ENCODE data around the gene DNAJA4.

The DNAJA4 gene

GRCh38 chr15:78321786-78322185, 57.4 kb downstream of the DNAJA4 start:
- no peak for DNase-seq (ENCODE audit: extremely low read depth, low read depth)
- TF ChIP-seq CTCF (IDR thresholded peaks at IDR 0.05; ENCODE audit: low read depth, low read length), result no peak

DNA sequence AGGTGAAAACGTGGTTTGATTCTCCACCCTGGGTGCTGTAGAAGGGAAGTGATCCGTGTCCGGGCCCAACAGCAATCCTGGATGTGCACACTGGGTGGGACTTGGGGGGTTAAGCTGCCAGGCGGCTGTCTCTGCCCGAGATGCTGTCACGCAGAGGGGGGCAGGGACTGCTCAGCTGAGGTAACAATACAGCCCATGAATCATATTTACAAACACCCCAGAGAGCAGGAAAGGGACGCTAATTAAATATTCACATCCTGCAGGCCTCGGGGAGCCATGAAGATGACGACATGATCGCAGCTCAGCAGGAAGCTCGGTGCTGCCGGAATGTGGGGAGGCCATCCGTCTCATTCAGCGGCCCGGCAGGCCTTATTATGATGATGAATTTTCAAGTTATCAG, 57.9 kb downstream of the DNAJA4 start:
- DNase-seq (ENCODE audit: extremely low read depth, low read depth), result no peak

DNA sequence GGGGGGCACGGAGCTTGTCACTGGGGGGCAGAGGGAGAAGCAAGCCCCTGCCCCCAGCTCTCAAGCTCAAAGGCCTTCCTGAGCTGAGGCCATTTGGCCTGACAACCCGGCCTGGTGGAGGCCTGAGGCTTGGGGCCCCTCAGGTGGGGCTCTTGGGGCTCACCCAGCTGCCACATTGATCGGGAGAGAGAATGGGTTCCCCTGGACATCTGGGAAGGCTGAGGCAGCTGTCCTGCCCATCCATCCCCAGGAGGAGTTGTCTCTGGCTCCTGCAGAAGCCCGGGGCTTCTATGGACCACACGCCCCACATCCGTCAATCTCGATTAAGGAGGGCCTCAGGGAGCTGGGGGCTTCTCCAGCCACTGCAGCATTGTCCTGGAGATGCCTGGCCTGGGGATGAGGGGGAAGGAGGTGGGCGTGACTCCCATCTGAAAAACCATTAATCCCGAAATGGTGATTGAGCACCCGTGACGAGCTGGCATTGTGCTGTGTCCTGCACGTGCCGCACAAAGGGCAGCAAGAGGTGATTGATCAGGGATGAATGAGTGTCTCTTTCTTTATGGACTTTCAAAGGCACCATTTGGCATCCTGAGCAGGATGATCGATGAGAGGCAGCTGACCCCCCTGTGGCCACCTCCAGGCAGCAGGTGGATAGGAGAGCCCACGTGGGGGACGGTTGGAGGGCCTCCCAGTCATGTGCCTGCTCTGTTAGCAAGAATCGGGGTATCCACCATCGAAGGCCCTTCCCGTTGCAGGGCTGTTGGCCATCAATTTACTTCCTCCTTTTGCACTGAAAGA, 58.6 kb downstream of the DNAJA4 start:
- TF ChIP-seq CTCF (IDR thresholded peaks at IDR 0.05; ENCODE audit: low read depth, low read length), result no peak
- DNase-seq (ENCODE audit: extremely low read depth, low read depth), result no peak

More for the DNA sequence above, 57.9 kb downstream of the DNAJA4 start:
- no peak for TF ChIP-seq CTCF (IDR thresholded peaks at IDR 0.05; ENCODE audit: low read depth, low read length)

- no peak for TF ChIP-seq CTCF (IDR thresholded peaks at IDR 0.05; ENCODE audit: low read depth, low read length)
- no peak for DNase-seq (ENCODE audit: extremely low read depth, low read depth)
Measured at GRCh38 chr15:78323693-78324092, 59.3 kb downstream of the DNAJA4 start.

DNA sequence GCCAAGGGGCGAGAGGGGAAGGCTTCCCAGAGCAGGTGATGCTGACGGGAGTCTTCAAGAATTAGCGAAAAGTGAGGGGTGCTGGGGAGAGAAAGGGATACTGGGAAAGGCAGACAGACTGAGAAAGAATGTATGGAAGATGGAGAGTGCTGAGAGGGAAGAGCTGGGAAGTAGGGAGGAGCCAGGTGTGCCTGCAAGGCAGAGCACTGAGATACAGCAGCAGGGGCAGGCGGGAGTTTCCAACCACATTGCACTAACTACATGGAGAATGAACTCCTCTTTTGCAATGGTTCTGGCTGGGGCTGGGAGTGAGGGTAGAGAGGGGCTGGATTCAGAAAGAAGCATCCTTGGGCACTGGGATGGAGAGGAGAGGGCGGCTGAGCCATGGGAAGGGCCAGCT, 59.8 kb downstream of the DNAJA4 start:
- TF ChIP-seq CTCF (IDR thresholded peaks at IDR 0.05; ENCODE audit: low read depth, low read length), result no peak
- DNase-seq (ENCODE audit: extremely low read depth, low read depth), result no peak

DNA sequence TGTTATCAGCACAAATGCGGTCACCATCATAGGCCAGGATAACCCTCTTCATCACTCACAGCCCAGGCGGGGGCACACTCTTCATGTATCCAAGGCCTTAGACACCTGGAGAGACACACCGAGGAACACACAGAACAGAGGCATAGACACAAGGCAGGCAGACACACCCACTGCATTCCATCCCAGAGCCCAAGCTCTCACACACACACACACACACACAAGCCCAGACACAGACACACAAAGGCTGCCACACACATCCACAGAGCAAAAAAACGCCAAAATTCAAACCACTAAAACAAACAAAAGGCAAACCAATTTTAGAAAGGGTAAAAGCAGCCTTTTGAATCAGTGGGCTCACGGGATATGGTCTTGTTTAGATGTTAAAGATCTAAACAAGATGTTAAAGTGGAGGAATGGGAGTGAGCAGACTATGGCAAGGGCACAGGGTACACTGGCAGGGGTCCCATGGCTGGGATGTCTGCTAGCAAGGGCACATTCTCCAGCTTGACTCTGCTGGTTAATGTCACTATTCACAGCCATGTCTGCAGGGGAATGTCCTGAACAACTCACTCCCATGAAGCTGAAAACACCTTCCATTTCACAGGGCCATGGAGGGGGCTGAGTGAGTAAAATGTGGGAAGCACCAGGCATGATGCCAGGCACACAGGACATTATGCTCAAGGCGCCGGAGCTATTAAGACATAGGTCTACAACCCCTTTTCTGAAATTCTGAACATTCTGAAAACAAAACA, 60.9 kb downstream of the DNAJA4 start:
- DNase-seq (ENCODE audit: extremely low read depth, low read depth), result no peak
- TF ChIP-seq CTCF (IDR thresholded peaks at IDR 0.05; ENCODE audit: low read depth, low read length), result no peak

DNA sequence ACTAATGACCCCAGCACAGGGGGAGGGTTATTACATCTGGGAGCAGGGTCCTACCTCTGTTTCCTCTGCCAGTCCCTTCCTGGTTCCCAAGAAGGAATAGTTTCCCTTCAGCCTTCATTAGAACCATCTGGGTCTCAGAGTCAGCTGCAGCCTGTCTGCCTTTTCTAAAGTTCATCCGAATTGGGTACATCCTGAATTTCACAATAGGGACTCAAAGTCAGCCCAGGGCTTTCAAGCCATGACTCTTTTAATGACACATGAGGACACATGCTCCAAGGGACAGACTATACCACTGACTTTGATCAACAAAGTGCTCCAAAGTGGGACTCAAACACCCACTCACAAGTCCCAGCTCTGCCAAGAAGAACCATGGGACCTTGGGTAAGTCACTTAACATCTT, 63.1 kb downstream of the DNAJA4 start:
- no peak for TF ChIP-seq CTCF (IDR thresholded peaks at IDR 0.05; ENCODE audit: low read depth, low read length)
- peak; percentile 35 for DNase-seq (ENCODE audit: extremely low read depth, low read depth)

Data from AG09319 (cell line).